HG02678 (cell line): ENCODE measurements around the gene STAC.
"Not testable (repeated sequence)": the region's sequence is repeated elsewhere in the genome, so short reads cannot be mapped to it uniquely, and the experiment has no call there.

ENCODE experiments used
- ATAC-seq: cut with Tn5 transposase; IDR thresholded peaks from one replicate; pipeline ENCODE4 v1.9.1; 2021; ENCODE audit warnings: mild to moderate bottlenecking, moderate library complexity; ENCODE audit not compliant: unreplicated experiment

Gene STAC

DNA sequence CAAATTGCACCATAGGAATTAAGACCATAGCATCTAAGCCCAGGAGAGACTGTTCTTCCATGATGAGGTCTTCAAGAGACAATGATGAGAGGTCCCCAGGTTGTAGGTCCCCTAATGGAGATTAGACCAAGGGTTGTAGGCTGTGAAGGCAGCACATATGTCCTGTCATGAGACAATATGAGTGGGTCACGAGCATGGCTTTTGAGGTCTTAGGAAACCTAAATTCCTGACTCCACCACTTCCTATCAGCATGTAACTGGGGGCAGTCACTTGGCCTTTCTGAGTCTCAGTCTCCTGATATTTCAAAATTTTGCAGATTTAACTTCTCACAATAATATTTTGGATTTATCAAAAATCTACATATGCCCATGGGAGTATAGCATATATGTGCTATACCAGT is 31.3 kb downstream of the STAC start:
- no peak for ATAC-seq

DNA sequence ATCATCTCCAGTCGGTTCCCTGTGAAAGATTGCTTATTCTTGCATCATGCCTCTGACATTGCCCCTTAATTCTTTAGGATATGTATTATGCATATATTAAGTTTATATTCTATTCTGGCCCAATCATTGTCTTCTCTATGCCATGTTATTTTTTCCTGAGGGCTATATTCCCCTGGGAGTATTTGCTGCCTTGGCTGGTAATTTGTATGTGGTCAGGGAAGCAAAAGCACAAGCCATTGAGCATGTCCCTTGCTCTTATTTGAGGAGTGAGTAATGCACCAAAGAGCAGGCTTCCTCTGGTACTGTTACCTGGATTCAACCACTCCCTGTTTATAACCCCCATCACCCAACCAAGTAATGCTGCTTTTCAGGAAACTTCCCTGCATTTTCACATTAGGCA is 36.3 kb downstream of the STAC start:
- ATAC-seq: no peak

DNA sequence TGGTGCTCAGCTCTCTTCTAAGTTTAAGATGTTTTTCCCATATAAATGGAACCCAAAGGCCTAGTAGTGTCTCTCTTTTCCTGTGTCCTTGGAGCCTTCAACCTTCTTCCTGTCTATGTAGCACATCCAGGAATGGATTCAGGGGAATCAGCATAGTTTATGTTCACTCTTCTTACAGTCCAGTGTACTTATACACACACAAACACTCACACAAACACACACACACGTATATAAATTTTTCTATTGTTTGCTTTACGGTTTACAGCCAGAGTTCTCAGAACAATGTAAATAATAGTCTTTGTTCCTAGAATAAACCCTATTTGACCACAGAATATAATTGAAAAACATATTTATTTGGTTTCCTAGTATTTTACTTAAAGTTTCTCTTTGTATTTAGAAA is 36.9 kb downstream of the STAC start:
- ATAC-seq: no peak

DNA sequence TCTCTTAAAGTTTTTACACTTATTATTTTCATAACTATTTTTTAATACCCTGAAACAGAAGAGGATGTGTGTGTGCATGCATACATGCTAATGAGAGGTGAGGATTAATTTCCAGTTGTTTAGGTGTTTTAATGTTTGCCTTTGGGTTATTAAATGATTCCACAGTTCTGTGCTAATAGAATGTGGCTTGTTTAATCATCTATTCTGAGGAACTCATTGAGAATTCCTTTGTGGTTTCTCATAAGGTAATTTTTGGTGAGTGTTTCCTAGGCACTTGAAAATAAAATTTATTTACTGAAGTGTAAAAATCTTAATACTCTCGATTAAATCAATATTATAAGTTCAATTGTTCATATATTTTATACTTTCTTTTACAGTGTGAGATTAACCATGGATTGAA is 38.0 kb downstream of the STAC start:
- ATAC-seq: no peak

DNA sequence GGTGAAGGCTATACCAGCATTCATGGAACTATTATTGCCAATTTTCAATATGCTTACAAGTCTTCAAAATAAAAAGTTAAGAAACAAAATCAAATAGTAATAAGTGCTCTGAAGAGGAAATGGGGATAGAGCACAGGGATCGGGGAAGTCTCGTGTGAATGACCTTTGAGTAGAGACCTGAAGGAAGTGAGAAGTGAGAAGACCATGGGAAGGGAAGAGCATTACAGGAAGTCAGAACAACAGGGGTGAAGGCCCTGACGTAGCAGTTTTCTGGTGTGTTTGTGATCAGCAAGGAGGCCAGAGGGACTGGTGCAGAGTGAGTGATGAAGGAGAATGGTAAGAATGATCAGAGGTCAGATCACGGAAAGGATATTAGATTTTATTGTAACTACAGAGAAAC is 48.1 kb downstream of the STAC start:
- no peak for ATAC-seq

DNA sequence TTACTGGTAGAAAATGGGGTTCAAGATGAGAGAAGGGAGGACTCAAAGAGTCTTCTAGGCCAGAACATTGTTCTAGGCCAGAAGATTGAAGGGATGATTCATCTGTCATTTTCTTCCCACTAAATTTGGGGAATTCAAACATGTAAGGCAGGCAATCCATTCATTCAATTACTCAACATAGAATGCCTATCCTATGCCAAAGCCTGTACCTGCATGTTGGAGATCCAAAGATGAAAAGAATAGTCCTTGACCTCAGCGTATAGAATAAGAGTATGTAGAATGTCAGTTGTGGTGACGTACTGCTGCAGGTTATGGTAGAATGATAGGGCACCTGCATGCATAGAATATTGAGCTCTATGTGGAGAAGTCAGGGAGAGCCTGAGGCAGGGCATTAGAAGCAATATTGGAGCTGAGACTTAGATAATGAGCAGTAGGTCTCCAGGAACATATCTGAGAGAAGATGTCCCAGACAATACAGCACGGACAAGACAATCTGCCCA is 49.7 kb downstream of the STAC start:
- no peak for ATAC-seq

DNA sequence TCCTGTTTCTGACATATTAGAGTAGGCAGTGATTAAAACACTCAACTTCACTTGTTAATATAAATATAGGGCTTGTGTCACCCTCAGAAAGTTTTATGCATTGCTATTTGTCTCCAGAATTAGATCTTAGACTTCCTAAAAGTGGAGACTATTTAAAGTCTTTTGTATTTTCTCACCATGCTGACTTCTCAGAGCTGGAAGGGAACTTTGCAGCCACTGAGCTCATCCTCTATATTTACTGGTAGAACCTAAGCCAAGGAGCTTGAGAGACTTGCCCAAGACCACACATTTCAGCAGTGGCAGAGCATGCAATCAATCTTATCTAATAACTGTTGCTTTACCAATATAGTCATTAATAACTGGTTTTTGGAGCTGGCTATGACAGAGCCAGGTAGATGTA is 53.2 kb downstream of the STAC start:
- ATAC-seq: no peak

DNA sequence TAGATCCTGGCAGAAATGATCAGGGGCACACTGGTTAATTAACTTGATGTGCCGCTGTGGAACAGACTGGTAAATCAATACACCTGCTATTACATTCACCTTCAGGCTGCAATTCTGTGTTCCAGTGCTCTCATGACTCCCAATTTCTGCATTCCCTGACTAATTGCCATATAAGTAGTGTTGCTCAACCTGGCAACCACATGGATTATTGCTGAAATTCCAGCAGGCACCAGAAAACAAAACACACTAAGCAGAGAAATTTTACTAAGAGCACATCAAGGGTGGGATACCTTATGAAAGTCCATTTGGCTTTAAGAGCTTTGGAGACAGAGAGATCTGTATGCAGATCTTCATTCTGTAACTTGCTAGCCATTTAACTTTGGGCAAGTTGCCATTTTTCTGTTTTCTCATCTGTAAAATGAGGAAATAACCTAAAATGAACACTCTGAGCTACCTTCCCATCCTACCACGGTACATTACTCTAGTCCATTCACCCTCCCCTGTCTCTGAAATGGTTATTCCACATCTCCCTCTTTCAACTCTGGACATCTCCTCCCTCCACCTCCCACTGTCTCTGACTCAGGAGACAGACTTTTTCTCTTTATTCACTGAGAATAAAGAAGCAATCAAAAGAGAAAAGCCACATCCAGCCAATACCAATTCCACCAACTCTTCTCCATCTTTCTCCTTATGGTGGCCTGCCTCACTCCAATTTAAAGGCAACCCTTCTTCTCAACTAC is 54.6 kb downstream of the STAC start:
- ATAC-seq: no peak

DNA sequence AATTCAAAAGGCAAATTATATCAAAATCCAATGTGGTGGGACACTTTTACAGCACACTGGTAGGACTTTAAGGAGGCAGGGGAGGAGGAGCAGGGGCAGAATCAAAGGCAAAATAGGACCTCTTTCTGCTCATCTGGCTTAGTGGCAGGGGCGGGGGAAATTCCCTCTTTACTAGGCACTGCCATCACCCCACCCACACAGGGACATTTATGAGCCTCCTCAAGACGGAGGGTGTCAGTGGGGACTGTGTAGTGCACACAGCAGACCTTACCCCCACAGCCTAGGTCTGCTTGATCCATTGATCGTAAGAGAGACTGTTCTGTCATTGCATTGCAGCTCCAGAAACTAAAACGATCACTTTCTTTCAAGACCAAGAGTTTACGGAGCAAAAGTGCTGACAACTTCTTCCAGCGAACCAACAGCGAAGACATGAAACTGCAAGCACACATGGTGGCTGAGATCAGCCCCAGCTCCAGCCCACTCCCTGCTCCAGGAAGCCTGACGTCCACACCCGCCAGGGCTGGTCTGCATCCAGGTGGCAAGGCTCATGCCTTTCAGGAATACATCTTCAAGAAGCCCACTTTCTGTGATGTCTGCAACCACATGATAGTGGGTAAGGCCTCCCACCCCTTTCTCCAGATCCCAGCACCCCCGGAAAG is 62.9 kb downstream of the STAC start:
- ATAC-seq: no peak

DNA sequence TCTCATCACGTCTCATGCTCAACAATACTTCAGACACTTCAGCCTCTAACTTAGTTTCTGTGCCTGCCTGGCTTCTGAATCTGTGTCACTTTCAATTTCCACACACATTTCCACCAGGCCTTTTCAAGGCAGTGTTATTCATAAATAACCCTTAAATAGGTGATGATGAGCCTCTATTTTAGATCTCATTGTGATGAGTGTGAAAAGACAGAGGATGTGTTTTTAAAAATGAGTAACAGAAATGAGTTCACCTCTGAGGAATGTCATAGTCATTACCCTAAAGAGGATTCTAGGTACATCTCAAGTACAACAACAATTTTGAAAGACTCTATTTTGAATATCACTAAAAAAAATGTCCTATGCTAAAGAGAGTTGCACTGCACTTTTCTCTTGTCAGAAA is 64.6 kb downstream of the STAC start:
- ATAC-seq: no peak

DNA sequence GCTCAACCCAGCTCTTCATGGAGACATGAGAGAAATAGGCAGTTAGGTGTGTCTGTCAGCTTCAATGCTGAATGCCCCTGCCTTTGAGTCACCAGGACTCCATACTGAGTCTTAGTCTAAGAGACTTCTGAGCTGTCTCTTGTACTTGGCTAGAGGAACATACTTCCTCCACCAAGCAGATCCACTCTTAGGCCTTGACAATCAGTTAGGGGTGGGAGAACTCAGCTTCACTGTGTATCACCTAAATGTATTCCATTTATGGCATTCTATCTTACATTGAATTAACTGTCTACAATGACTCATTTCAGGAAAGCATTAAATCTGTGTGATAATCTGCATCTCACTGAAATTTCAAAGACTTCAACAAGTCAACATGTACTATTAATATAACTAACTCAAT is 66.0 kb downstream of the STAC start:
- no peak for ATAC-seq

DNA sequence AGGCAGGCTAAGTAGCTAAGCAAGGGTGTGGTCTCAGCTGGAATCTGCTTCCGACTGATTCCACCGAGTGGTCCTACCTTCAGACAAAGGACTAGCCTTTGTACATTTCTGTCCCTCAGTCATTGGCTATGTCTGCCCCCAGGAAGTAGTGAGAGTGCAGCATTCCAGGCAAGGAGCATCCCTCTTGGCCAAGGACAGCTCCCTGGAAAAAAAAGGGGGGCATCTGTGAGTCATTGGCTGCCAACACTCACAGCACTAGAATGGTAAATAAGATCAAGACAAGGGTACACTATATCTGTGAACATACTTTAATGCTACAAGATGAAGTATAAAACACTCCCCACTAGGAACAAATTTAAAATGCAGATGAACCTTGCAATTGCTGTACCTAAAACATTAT is 66.8 kb downstream of the STAC start:
- no peak for ATAC-seq

DNA sequence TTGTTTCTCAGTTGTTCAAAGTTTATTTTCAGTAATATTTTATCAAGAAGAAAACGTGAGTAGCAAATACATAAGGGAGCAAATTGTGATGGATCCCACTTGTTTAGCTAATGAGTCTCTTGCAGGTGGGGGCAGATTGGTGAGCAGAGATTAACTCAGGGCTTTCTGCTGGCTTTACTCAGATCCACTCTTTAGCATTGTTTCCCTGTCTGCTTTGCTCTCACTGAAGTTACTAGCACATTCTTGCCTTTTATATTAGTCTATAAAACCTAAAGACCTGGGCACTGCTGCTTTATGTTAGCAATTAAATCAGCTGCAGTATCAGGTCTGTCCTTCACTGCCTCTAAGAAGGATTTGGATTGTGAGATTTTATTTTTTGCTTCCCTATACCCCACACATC is 71.5 kb downstream of the STAC start:
- no peak for ATAC-seq

DNA sequence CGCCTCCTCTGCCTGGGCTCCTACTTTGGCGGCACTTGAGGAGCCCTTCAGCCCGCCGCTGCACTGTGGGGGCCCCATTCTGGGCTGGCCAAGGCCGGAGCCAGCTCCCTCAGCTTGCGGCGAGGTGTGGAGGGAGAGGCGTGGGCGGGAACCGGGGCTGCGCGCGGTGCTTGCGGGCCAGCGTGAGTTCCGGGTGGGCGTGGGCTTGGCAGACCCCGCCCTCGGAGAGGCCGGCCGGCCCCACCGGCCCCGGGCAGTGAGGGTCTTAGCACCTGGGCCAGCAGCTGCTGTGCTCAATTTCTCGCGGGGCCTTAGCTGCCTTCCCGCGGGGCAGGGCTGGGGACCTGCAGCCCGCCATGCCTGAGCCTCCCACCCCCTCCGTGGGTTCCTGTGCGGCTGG is 72.9 kb downstream of the STAC start:
- ATAC-seq: not testable (repeated sequence)

DNA sequence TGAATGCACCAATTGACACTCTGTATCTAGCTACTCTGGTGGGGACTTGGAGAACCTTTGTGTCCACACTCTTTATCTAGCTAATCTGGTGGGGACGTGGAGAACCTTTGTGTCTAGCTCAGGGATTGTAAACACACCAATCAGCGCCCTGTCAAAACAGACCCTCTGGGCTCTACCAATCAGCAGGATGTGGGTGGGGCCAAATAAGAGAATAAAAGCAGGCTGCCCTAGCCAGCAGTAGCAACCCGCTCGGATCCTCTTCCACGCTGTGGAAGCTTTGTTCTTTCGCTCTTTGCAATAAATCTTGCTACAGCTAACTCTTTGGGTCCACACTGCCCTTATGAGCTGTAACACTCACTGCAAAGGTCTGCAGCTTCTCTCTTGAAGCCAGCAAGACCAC is 73.6 kb downstream of the STAC start:
- ATAC-seq: not testable (repeated sequence)

DNA sequence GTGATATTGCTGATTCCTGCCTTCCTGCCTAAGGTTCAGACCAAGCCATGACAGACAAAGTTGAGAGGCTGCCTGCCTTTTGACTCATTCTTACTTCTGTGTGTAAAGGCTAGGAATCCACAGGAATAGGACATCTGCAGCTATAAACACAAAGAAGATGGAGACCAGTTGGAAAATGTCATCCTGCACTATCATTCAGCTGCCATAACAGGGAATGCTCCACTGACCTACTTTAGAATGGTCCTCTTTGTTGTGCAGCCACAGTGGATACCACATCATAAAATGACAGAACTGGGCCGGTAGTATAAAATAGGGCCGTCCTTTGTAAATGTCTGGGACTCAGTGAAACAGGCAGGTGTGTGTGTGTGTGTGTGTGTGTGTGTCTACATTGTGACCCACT is 75.1 kb downstream of the STAC start:
- ATAC-seq: no peak

DNA sequence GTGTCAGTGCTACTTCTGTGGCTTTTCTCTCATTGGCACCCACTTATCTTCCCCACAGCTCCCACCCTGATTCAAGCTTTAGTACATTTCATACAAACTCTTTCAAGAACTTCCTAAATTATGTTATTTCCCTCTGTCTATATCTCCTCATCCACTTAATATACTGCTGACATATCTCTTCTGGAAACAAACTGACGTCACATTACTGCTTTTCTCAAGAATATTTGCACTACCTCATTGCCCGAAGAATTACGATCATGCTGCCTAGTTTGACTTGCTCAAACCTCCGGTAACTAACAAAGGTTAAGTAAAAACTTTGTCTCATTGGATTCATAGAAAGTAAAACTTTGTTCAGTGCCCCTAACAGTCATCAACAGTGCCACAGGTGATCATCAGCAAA is 76.5 kb downstream of the STAC start:
- ATAC-seq: no peak

DNA sequence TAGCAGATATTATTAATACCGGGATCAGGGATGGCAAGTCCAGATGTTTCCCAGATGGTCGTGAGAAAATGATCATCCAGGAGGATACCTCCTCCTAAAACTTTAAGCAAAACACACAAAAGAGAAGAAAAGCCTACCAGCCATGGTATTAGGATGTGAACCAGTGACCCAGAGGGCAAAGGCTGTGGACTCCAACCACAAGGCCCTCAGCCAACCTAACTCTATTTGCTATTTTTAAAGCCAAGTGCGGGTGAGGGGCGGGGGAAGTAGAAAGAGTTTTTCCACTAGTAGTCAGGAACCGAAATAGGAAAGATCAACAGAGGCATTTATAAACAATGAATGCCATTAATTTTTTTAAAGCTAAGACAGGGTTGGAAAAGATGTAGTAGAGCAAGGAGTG is 77.4 kb downstream of the STAC start:
- no peak for ATAC-seq

DNA sequence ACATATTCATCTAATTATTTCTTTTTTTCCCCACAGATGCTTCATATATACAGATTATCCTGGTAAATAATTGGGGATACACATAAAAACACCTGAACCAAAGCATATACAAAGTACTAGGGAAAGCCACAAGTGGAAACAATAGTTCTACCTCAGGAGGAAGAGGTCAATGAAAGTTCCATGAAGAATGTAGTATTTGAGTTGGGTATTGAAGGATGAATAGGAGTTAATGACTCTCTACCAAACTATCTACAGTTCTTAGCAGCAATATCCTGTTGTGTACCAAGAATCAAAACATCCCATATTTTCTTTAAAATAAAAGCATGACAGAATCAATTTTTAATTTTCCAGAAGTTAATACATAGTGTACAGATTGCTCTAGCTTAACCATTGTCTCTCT is 78.9 kb downstream of the STAC start:
- no peak for ATAC-seq

DNA sequence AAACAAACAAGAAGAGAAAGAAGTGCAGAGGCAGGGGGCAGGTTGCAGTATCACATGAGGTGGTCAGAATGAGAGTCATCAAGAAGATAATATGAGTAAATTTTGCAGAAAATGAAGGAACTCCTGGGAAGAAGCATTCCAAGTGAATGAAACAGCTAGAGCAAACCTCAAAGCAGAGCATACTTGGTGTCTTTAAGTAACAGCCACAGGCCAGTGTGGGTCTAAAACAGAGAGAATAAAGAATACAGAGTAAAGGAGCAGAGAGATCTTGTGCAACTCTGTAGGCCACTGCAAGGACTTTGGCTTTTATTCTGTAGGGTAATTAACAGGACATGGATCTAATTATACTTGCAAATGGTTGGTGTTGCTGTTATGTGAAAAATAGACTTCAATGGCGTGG is 81.3 kb downstream of the STAC start:
- no peak for ATAC-seq

DNA sequence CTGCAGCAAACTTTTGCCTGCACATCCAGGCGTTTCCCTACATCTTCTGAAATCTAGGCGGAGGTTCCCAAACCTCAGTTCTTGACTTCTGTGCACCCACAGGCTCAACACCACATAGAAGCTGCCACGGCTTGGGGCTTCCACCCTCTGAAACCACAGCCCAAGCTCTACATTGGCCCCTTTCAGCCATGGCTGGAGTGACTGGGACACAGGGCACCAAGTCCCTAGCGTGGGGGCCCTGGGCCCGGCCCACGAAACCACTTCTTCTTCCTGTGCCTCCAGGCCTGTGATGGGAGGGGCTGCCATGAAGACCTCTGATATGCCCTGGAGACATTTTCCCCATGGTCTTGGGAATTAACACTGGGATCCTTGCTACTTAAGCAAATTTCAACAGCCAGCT is 91.7 kb downstream of the STAC start:
- not testable (repeated sequence) for ATAC-seq

DNA sequence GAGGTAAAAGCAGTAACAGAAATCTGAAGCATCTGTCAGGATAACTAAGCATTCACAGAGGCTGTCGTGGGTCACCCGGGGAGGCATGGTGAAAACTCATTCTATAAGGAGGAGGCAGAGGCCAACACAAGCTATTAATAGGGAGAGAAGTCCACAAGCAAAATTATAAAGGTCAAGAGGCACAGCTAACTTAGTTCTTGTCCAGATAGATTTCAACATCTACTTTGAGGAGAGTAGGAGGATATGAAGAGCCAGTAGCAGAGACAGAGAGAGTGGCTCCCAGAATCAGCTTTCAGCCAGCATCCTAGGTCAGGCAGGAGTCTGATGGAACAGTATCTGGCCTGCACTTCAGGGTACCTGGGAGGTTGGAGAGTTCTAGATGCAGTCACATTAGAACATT is 95.3 kb downstream of the STAC start:
- ATAC-seq: no peak
